ENCODE results near the gene ACSM2A. TPM values are rescaled to one million over a fixed set of nuclear protein-coding genes. Genes with fewer than 3 reads are reported as not detected.
"Not testable (repeated sequence)": the region's sequence is repeated elsewhere in the genome, so short reads cannot be mapped to it uniquely, and the experiment has no call there.

Gene ACSM2A
- total and polyA plus RNA-seq, 2 donors (not counting 1 experiment from before 2014, with no cell fraction given) = not detected

DNA sequence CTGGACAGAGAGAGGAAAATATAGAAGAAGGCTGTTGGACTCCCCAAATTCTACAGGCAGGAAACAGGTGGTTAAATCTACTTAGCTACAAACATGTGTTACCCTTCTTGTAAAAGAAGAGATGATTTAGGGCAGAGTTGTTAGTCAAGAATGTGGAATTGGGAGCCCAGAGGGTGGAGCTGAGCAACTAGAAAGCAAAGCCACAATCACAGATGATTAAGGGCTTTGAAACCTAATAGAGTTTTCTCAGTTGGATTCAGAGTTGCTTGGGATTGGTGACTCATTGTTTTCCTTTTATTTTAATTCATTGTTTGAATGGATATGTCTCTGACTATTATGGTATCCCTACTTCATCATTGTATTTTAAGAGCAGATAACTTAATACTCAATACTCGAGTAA is 35.8 kb upstream of the ACSM2A start:
- Histone ChIP-seq H3K27ac (ENCODE audit: insufficient read depth, low read length) (no peak overlapping the region), H4K20me1 (ENCODE audit: control insufficient read depth, extremely low read depth, insufficient read depth, low read length) (no peaks in the 10 kb centered on the region), H3K36me3 (ENCODE audit: control insufficient read depth, insufficient read depth, low read length) (no peaks in the 10 kb centered on the region), H3K4me1 (ENCODE audit: control insufficient read depth, extremely low read depth, insufficient read depth, low read length) (no peaks in the 10 kb centered on the region), H3K4me2 (ENCODE audit: extremely low read depth, insufficient read depth, low read length) (no peak overlapping the region), H3K79me2 (ENCODE audit: control insufficient read depth, insufficient read depth, low read length) (no peaks in the 10 kb centered on the region), H3K9ac (ENCODE audit: insufficient read depth, low read length) (no peak overlapping the region), H3K4me3 (replicated peaks in 1 of 4; ENCODE audit: control extremely low read depth in 1 of 4, insufficient read depth in 1 of 4, low read depth in 3 of 4, low read length in 4 of 4) (no peak overlapping the region), H3K9me3 (ENCODE audit: control insufficient read depth, insufficient read depth, low read depth, low read length) (no peaks in the 10 kb centered on the region), H2AFZ (ENCODE audit: low read length) (no peak overlapping the region), H3K27me3 (ENCODE audit: control insufficient read depth, insufficient read depth, low read length) (no peaks in the 10 kb centered on the region)
- DNase-seq (ENCODE audit: low read depth in 2 of 2) = no peak
- TF ChIP-seq CTCF (conservative IDR thresholded peaks at IDR 0.05 in 1 of 2, IDR thresholded peaks at IDR 0.05 in 1 of 2; ENCODE audit: low read depth in 1 of 2, low read length in 2 of 2) (no peak), EZH2 (IDR thresholded peaks at IDR 0.05; ENCODE audit: low read length, missing control alignments) (no peak)

DNA sequence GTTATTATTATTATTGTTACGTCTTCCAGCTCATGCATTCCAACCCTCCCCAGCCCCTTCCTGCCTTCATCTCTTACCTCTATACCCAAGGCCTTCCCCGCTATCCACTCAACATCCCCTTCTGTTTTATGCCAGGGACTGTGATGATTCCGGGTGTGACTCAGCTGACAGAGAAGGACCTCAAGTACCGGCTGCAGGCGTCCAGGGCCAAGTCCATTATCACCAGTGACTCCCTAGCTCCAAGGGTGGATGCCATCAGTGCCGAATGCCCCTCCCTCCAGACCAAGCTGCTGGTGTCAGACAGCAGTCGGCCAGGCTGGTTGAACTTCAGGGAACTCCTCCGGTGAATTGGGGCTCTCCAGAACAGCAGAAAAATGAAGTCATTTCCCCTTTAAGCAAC is 32.2 kb upstream of the ACSM2A start:
- H3K79me2 ChIP-seq (ENCODE audit: control insufficient read depth, insufficient read depth, low read length); H3K9me3 ChIP-seq (ENCODE audit: control insufficient read depth, insufficient read depth, low read depth, low read length); H3K36me3 ChIP-seq (ENCODE audit: control insufficient read depth, insufficient read depth, low read length); H3K4me1 ChIP-seq (ENCODE audit: control insufficient read depth, extremely low read depth, insufficient read depth, low read length); H3K27me3 ChIP-seq (ENCODE audit: control insufficient read depth, insufficient read depth, low read length); H3K4me3 ChIP-seq (replicated peaks in 1 of 4; ENCODE audit: control extremely low read depth in 1 of 4, insufficient read depth in 1 of 4, low read depth in 3 of 4, low read length in 4 of 4); H3K9ac ChIP-seq (ENCODE audit: insufficient read depth, low read length); H3K4me2 ChIP-seq (ENCODE audit: extremely low read depth, insufficient read depth, low read length); H2AFZ ChIP-seq (ENCODE audit: low read length); DNase-seq (ENCODE audit: low read depth in 2 of 2); H4K20me1 ChIP-seq (ENCODE audit: control insufficient read depth, extremely low read depth, insufficient read depth, low read length); H3K27ac ChIP-seq (ENCODE audit: insufficient read depth, low read length): not testable (repeated sequence)

GRCh38 chr16:20421748-20422147 is 29.6 kb upstream of the ACSM2A start:
- not testable (repeated sequence) for H3K9me3 ChIP-seq (ENCODE audit: control insufficient read depth, insufficient read depth, low read depth, low read length); H3K4me3 ChIP-seq (replicated peaks in 1 of 4; ENCODE audit: control extremely low read depth in 1 of 4, insufficient read depth in 1 of 4, low read depth in 3 of 4, low read length in 4 of 4); H3K36me3 ChIP-seq (ENCODE audit: control insufficient read depth, insufficient read depth, low read length)

DNA sequence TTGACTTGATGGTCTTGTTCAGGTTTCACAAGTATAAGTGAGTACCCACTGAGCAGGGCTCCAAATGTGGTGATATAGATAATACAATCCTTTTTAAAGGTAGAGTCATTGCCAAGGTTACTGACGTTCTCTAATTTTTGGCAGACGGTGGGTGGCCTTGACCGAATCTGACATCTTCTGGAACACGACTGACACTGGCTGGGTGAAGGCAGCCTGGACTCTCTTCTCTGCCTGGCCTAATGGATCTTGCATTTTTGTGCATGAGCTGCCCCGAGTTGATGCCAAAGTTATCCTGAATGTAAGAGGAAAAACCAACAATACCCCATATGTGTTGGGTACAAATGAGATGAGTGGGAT is 27.6 kb upstream of the ACSM2A start:
- H3K4me3 ChIP-seq (replicated peaks in 1 of 4; ENCODE audit: control extremely low read depth in 1 of 4, insufficient read depth in 1 of 4, low read depth in 3 of 4, low read length in 4 of 4); H3K27ac ChIP-seq (ENCODE audit: insufficient read depth, low read length); H3K9me3 ChIP-seq (ENCODE audit: control insufficient read depth, insufficient read depth, low read depth, low read length); H3K27me3 ChIP-seq (ENCODE audit: control insufficient read depth, insufficient read depth, low read length); H2AFZ ChIP-seq (ENCODE audit: low read length); H3K9ac ChIP-seq (ENCODE audit: insufficient read depth, low read length); H3K4me1 ChIP-seq (ENCODE audit: control insufficient read depth, extremely low read depth, insufficient read depth, low read length); H3K36me3 ChIP-seq (ENCODE audit: control insufficient read depth, insufficient read depth, low read length); DNase-seq (ENCODE audit: low read depth in 2 of 2); H3K79me2 ChIP-seq (ENCODE audit: control insufficient read depth, insufficient read depth, low read length); H4K20me1 ChIP-seq (ENCODE audit: control insufficient read depth, extremely low read depth, insufficient read depth, low read length); H3K4me2 ChIP-seq (ENCODE audit: extremely low read depth, insufficient read depth, low read length): not testable (repeated sequence)

More at GRCh38 chr16:20421748-20422147, 29.6 kb upstream of the ACSM2A start:
- not testable (repeated sequence) for H3K79me2 ChIP-seq (ENCODE audit: control insufficient read depth, insufficient read depth, low read length); H3K27me3 ChIP-seq (ENCODE audit: control insufficient read depth, insufficient read depth, low read length); DNase-seq (ENCODE audit: low read depth in 2 of 2); H3K27ac ChIP-seq (ENCODE audit: insufficient read depth, low read length); H4K20me1 ChIP-seq (ENCODE audit: control insufficient read depth, extremely low read depth, insufficient read depth, low read length); H2AFZ ChIP-seq (ENCODE audit: low read length); H3K4me2 ChIP-seq (ENCODE audit: extremely low read depth, insufficient read depth, low read length); H3K9ac ChIP-seq (ENCODE audit: insufficient read depth, low read length); H3K4me1 ChIP-seq (ENCODE audit: control insufficient read depth, extremely low read depth, insufficient read depth, low read length)
